HUES48 (cell line): ENCODE results near the gene VIM.
A peak's percentile ranks its signal among the peaks of the same experiment; 100 is the strongest.

Source experiments
- H3K27ac ChIP-seq: one replicate; pipeline ENCODE4 v1.7.0; 2013; ENCODE audit warnings: low read depth, low read length, inconsistent platforms
- H3K27me3 ChIP-seq: 2 replicates; pipeline ENCODE4 v1.6.1; 2013; ENCODE audit warnings: mild to moderate bottlenecking, low read length; ENCODE audit not compliant: control insufficient read depth, insufficient read depth
- H3K36me3 ChIP-seq: 2 replicates; pipeline ENCODE4 v1.6.1; 2013; ENCODE audit warnings: low read length; ENCODE audit not compliant: control insufficient read depth, insufficient read depth
- H3K4me1 ChIP-seq: 2 replicates; pipeline ENCODE4 v1.6.1; 2013; ENCODE audit warnings: mild to moderate bottlenecking, low read length; ENCODE audit not compliant: control insufficient read depth, insufficient read depth
- H3K4me3 ChIP-seq: 2 replicates; pipeline ENCODE4 v1.5.1; 2013; ENCODE audit warnings: mild to moderate bottlenecking, low read depth, low read length
- H3K9ac ChIP-seq: 2 replicates; pipeline ENCODE4 v1.6.1; 2013; ENCODE audit warnings: mild to moderate bottlenecking, low read depth, low read length, moderate library complexity
- H3K9me3 ChIP-seq: 2 replicates; pipeline ENCODE4 v1.6.1; 2013; ENCODE audit warnings: low read length; ENCODE audit not compliant: control insufficient read depth, insufficient read depth

Gene VIM

GRCh38 chr10:17199351-17199804 lies 28.7 kb upstream of the VIM start:
- Histone ChIP-seq H3K4me1 (peaks cover 50% of the 10 kb centered on the region), H3K9me3 (no peaks in the 10 kb centered on the region), H3K36me3 (no peaks in the 10 kb centered on the region), H3K9ac (peak overlapping the region; percentile 49), H3K4me3 (peak overlapping the region; percentile 89), H3K27me3 (no peaks in the 10 kb centered on the region), H3K27ac (peak overlapping the region; percentile 65)

- Histone ChIP-seq H3K4me3 (peak overlapping the region; percentile 89), H3K27me3 (no peaks in the 10 kb centered on the region), H3K9ac (peak overlapping the region; percentile 86), H3K36me3 (no peaks in the 10 kb centered on the region), H3K4me1 (peaks cover 50% of the 10 kb centered on the region), H3K27ac (peak overlapping the region; percentile 97), H3K9me3 (no peaks in the 10 kb centered on the region)
Observed at GRCh38 chr10:17200001-17200911, 27.8 kb upstream of the VIM start.

GRCh38 chr10:17200912-17201793 lies 26.9 kb upstream of the VIM start, which contains the start of gene TRDMT1:
TSS of gene TRDMT1 (minus strand) at chr10:17201672. CDS start at chr10:17201634, 38 bp downstream.
- Histone ChIP-seq H3K9me3 (no peaks in the 10 kb centered on the region), H3K9ac (peak within 1 kb of the TSS; percentile 86), H3K27ac (peak within 1 kb of the TSS; percentile 97), H3K27me3 (no peaks in the 10 kb centered on the region), H3K36me3 (no peaks in the 10 kb centered on the region), H3K4me1 (peaks cover 50% of the 10 kb centered on the region), H3K4me3 (peak within 1 kb of the TSS; percentile 89)

- H3K4me3 ChIP-seq: peak overlapping the region; percentile 89
- no peaks in the 10 kb centered on the region for H3K36me3 ChIP-seq
- peak overlapping the region; percentile 86 for H3K9ac ChIP-seq
- H3K27me3 ChIP-seq: no peaks in the 10 kb centered on the region
- H3K27ac ChIP-seq: peak overlapping the region; percentile 97
- H3K4me1 ChIP-seq: peaks cover 44% of the 10 kb centered on the region
- no peaks in the 10 kb centered on the region for H3K9me3 ChIP-seq
Observed at GRCh38 chr10:17201794-17202116, 26.3 kb upstream of the VIM start.

GRCh38 chr10:17202506-17202905 lies 25.5 kb upstream of the VIM start:
- Histone ChIP-seq H3K9me3 (no peaks in the 10 kb centered on the region), H3K9ac (no peak overlapping the region), H3K27ac (peak overlapping the region; percentile 97), H3K4me1 (peaks cover 43% of the 10 kb centered on the region), H3K4me3 (no peak overlapping the region), H3K27me3 (no peaks in the 10 kb centered on the region), H3K36me3 (no peaks in the 10 kb centered on the region)

- no peak overlapping the region for H3K4me3 ChIP-seq
- no peak overlapping the region for H3K27ac ChIP-seq
- H3K9ac ChIP-seq: no peak overlapping the region
- no peaks in the 10 kb centered on the region for H3K36me3 ChIP-seq
- H3K9me3 ChIP-seq: no peaks in the 10 kb centered on the region
- H3K27me3 ChIP-seq: no peaks in the 10 kb centered on the region
- H3K4me1 ChIP-seq: peaks cover 43% of the 10 kb centered on the region
Observed at GRCh38 chr10:17202999-17203398, 25.0 kb upstream of the VIM start.

- H3K36me3 ChIP-seq: no peaks in the 10 kb centered on the region
- H3K9ac ChIP-seq: no peak overlapping the region
- no peaks in the 10 kb centered on the region for H3K9me3 ChIP-seq
- H3K4me3 ChIP-seq: no peak overlapping the region
- H3K4me1 ChIP-seq: peaks cover 41% of the 10 kb centered on the region
- H3K27ac ChIP-seq: no peak overlapping the region
- no peaks in the 10 kb centered on the region for H3K27me3 ChIP-seq
Observed at GRCh38 chr10:17203416-17203815, 24.6 kb upstream of the VIM start.

- Histone ChIP-seq H3K9ac (no peak overlapping the region), H3K27ac (no peak overlapping the region)
Observed at GRCh38 chr10:17206210-17206709, 21.8 kb upstream of the VIM start.

GRCh38 chr10:17208476-17208875 lies 19.6 kb upstream of the VIM start:
- no peak overlapping the region for H3K9ac ChIP-seq
- H3K4me1 ChIP-seq: peaks cover 19% of the 10 kb centered on the region
- H3K9me3 ChIP-seq: no peaks in the 10 kb centered on the region
- H3K36me3 ChIP-seq: no peaks in the 10 kb centered on the region
- H3K4me3 ChIP-seq: no peak overlapping the region
- H3K27me3 ChIP-seq: no peaks in the 10 kb centered on the region
- H3K27ac ChIP-seq: no peak overlapping the region

More at GRCh38 chr10:17206210-17206709, 21.8 kb upstream of the VIM start:
- Histone ChIP-seq H3K4me3 (no peak overlapping the region), H3K9me3 (no peaks in the 10 kb centered on the region), H3K36me3 (no peaks in the 10 kb centered on the region), H3K4me1 (peaks cover 31% of the 10 kb centered on the region), H3K27me3 (no peaks in the 10 kb centered on the region)

- no peak overlapping the region for H3K9ac ChIP-seq
- H3K9me3 ChIP-seq: no peaks in the 10 kb centered on the region
- no peak overlapping the region for H3K27ac ChIP-seq
- H3K27me3 ChIP-seq: no peaks in the 10 kb centered on the region
- H3K4me1 ChIP-seq: peaks cover 26% of the 10 kb centered on the region
- H3K4me3 ChIP-seq: no peak overlapping the region
- H3K36me3 ChIP-seq: no peaks in the 10 kb centered on the region
Observed at GRCh38 chr10:17209302-17209701, 18.7 kb upstream of the VIM start.
